K562 (cell line): ENCODE measurements around the gene ADAM15. TPM values are rescaled to one million over a fixed set of nuclear protein-coding genes. Genes with fewer than 3 reads are reported as not detected.

Experiments used
- BHLHE40 ChIP-seq: IDR thresholded peaks from 2 replicates; pipeline ENCODE4 v1.6.1; 2011; ENCODE audit warnings: low read length, improper control_type of control experiment
- CC2D1A ChIP-seq: fragments of 450-650 bp; IDR thresholded peaks from 2 replicates; pipeline ENCODE4 v1.6.1; 2017; ENCODE audit warnings: mild to moderate bottlenecking
- COPS2 ChIP-seq: fragments of 450-650 bp; conservative IDR thresholded peaks from 2 replicates; pipeline ENCODE4 v1.6.1; 2016; ENCODE audit warnings: mild to moderate bottlenecking, moderate library complexity
- EP400 ChIP-seq: fragments of 450-650 bp; IDR thresholded peaks from 2 replicates; pipeline ENCODE4 v1.6.1; 2017; ENCODE audit warnings: antibody characterized with exemption, mild to moderate bottlenecking, moderate library complexity
- JUN ChIP-seq, 2 experiments: sonication (generic) in 1 of 2; formaldehyde crosslinking in 1 of 2; IDR thresholded peaks; 2 replicates each; pipeline versions ENCODE4 v1.6.1 to v1.8.0; 2012 to 2022; ENCODE audit warnings: borderline replicate concordance in 2 of 2, mild to moderate bottlenecking in 2 of 2, improper control_type of control experiment in 1 of 2, low read depth in 1 of 2, low read length in 1 of 2, missing genetic modification reagents in 1 of 2
- JUND ChIP-seq, 2 experiments: IDR thresholded peaks; 2 replicates in 1 of 2; 3 replicates in 1 of 2; pipeline ENCODE4 v1.6.1; 2011; ENCODE audit warnings: borderline replicate concordance in 2 of 2, low read depth in 2 of 2, low read length in 2 of 2, improper control_type of control experiment in 1 of 2, missing biosample characterization in 1 of 2, missing genetic modification characterization in 1 of 2, missing genetic modification reagents in 1 of 2
- MTF1 ChIP-seq: fragments of 250-450 bp; sonication (Bioruptor Pico); IDR thresholded peaks from 2 replicates; pipeline ENCODE4 v1.9.0; 2021; ENCODE audit warnings: moderate library complexity, mild to moderate bottlenecking, inconsistent platforms, borderline replicate concordance
- MYNN ChIP-seq, 2 experiments: sonication (generic); formaldehyde crosslinking in 1 of 2; IDR thresholded peaks; 2 replicates each; pipeline versions ENCODE4 v1.5.0 to v1.6.1; 2016 to 2020; ENCODE audit warnings: antibody characterized with exemption in 1 of 2, missing genetic modification reagents in 1 of 2
- NFIC ChIP-seq: fragments of 450-650 bp; IDR thresholded peaks from 2 replicates; pipeline ENCODE4 v1.6.1; 2017; ENCODE audit warnings: mild to moderate bottlenecking, inconsistent platforms
- RNF2 ChIP-seq: sonication (generic); IDR thresholded peaks from 2 replicates; pipeline ENCODE4 v1.6.1; 2016
- RUNX1 ChIP-seq: sonication (generic); IDR thresholded peaks from 2 replicates; pipeline ENCODE4 v1.6.1; 2016; ENCODE audit warnings: antibody characterized with exemption, low read depth
- SMAD1 ChIP-seq: fragments of 150-350 bp; IDR thresholded peaks from 2 replicates; pipeline ENCODE4 v1.6.1; 2014; ENCODE audit warnings: low read length, low read depth; ENCODE audit not compliant: partially characterized antibody
- TAF15 ChIP-seq: fragments of 200-400 bp; formaldehyde crosslinking; IDR thresholded peaks from 2 replicates; pipeline ENCODE4 v1.6.1; 2017; ENCODE audit warnings: mild to moderate bottlenecking, low read depth, low read length, moderate library complexity
- THRA ChIP-seq: fragments of 450-650 bp; IDR thresholded peaks from 2 replicates; pipeline ENCODE4 v1.6.1; 2017; ENCODE audit warnings: mild to moderate bottlenecking, moderate library complexity
- ZNF224 ChIP-seq: sonication (generic); formaldehyde crosslinking; IDR thresholded peaks from 2 replicates; pipeline ENCODE4 v1.8.0; 2022; ENCODE audit warnings: mild to moderate bottlenecking, missing genetic modification reagents
- ZNF263 ChIP-seq: sonication (generic); formaldehyde crosslinking; IDR thresholded peaks from 2 replicates; pipeline ENCODE4 v1.8.0; 2022; ENCODE audit warnings: mild to moderate bottlenecking, missing genetic modification reagents, borderline replicate concordance
- ZNF3 ChIP-seq: fragments of 250-450 bp; sonication (Bioruptor Pico); IDR thresholded peaks from 2 replicates; pipeline ENCODE4 v1.5.0; 2021; ENCODE audit warnings: mild to moderate bottlenecking, moderate library complexity
- ZNF431 ChIP-seq: sonication (generic); formaldehyde crosslinking; IDR thresholded peaks from 2 replicates; pipeline ENCODE4 v1.8.0; 2022; ENCODE audit warnings: mild to moderate bottlenecking, missing genetic modification reagents
- ZNF436 ChIP-seq: fragments of 250-450, 450-650 bp; sonication (Bioruptor Pico); formaldehyde crosslinking; IDR thresholded peaks from 2 replicates; pipeline ENCODE4 v1.7.0; 2020; ENCODE audit warnings: mild to moderate bottlenecking
- ZNF76 ChIP-seq: fragments of 250-450 bp; sonication (Bioruptor Pico); IDR thresholded peaks from 2 replicates; pipeline ENCODE4 v1.4.0; 2020; ENCODE audit warnings: mild to moderate bottlenecking, moderate library complexity, borderline replicate concordance
- polyA plus RNA-seq, 8 experiments: library from polyadenylated mRNA; depleted of rRNA in 4 of 8; stranded (reverse) in 5 of 8; unstranded in 3 of 8; fragments of >200 nt; fragmentation: Nextera tagmentation in 2 of 8; fragmentation: Illumina TruSeq in 1 of 8; extraction: Ambion mirVana in 2 of 8; extraction: Trizol in 1 of 8; gene quantifications; 2 replicates each; pipeline versions ENCODE4 v1.2.1 to v1.2.3, GENCODE V29; 2011 to 2014; ENCODE audit warnings: inconsistent platforms in 1 of 8, missing spikeins in 1 of 8
- total RNA-seq, 7 experiments: library from RNA; depleted of rRNA in 6 of 7; stranded (reverse); fragments of >200 nt in 6 of 7; fragmentation: Illumina TruSeq in 2 of 7; extraction: Trizol in 2 of 7; gene quantifications; 2 replicates each; pipeline versions ENCODE4 v1.2.1 to v1.2.3, GENCODE V29; 2011 to 2021; ENCODE audit warnings: low replicate concordance in 1 of 7
- TF ChIP-seq, protein P1 (sequence below): fragments of 250-450 bp; sonication (Bioruptor Pico); IDR thresholded peaks from 2 replicates; pipeline ENCODE4 v1.5.0; 2020; ENCODE audit warnings: mild to moderate bottlenecking
- TF ChIP-seq, protein P2 (sequence below): fragments of 450-650 bp; formaldehyde crosslinking; IDR thresholded peaks from 2 replicates; pipeline ENCODE4 v1.4.0; 2020; ENCODE audit warnings: mild to moderate bottlenecking
- TF ChIP-seq, protein P3 (sequence below): fragments of 250-450 bp; sonication (Bioruptor Pico); IDR thresholded peaks from 2 replicates; pipeline ENCODE4 v1.8.0; 2022; ENCODE audit warnings: inconsistent platforms, mild to moderate bottlenecking, moderate library complexity, borderline replicate concordance

The ADAM15 gene
- total and polyA plus RNA-seq, 9 of the 15 experiments (the other 6 are each of a cell fraction or from before 2014, with no cell fraction given): 0.69 to 72.3 (median 32.8) TPM

GRCh38 chr1:155062702-155063411 is 11.7 kb downstream of the ADAM15 start (continued):
- TF ChIP-seq JUND (IDR thresholded peaks at IDR 0.05; ENCODE audit: borderline replicate concordance, low read depth, low read length) (peak; percentile 47; the same call in 1 of the 2 replicates), JUND (tag; IDR thresholded peaks at IDR 0.05; ENCODE audit: borderline replicate concordance, low read depth, low read length) (no peak; the same call in 2 of the 3 replicates), RNF2 (no peak), CC2D1A (peak; percentile 91), ZNF436 (CRISPR knock-in tag) (no peak), TAF15 (no peak), ZNF224 (CRISPR knock-in tag) (no peak), MYNN (IDR thresholded peaks at IDR 0.05) (peak; percentile 47; the same call in 1 of the 2 replicates), MYNN (CRISPR knock-in tag; IDR thresholded peaks at IDR 0.05) (no peak), ZNF3 (CRISPR knock-in tag) (no peak), ZNF263 (CRISPR knock-in tag) (no peak), NFIC (peak; percentile 66), JUN (IDR thresholded peaks at IDR 0.05; ENCODE audit: borderline replicate concordance, low read depth, low read length) (no peak), JUN (CRISPR knock-in tag; IDR thresholded peaks at IDR 0.05; ENCODE audit: borderline replicate concordance) (peak; percentile 85; the same call in 1 of the 2 replicates), COPS2 (no peak), SMAD1 (no peak), ZNF431 (CRISPR knock-in tag) (no peak), EP400 (no peak), RUNX1 (0 out of 2 replicates have a peak, but pooled peaks have one; percentile 10), ZNF76 (CRISPR knock-in tag) (no peak), BHLHE40 (peak; percentile 63; the same call in 1 of the 2 replicates), THRA (no peak), MTF1 (CRISPR knock-in tag) (no peak)
- TF ChIP-seq, protein P1, sequence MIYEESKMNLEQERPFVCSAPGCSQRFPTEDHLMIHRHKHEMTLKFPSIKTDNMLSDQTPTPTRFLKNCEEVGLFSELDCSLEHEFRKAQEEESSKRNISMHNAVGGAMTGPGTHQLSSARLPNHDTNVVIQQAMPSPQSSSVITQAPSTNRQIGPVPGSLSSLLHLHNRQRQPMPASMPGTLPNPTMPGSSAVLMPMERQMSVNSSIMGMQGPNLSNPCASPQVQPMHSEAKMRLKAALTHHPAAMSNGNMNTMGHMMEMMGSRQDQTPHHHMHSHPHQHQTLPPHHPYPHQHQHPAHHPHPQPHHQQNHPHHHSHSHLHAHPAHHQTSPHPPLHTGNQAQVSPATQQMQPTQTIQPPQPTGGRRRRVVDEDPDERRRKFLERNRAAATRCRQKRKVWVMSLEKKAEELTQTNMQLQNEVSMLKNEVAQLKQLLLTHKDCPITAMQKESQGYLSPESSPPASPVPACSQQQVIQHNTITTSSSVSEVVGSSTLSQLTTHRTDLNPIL (CRISPR knock-in tag): no peak
- TF ChIP-seq, protein P2, sequence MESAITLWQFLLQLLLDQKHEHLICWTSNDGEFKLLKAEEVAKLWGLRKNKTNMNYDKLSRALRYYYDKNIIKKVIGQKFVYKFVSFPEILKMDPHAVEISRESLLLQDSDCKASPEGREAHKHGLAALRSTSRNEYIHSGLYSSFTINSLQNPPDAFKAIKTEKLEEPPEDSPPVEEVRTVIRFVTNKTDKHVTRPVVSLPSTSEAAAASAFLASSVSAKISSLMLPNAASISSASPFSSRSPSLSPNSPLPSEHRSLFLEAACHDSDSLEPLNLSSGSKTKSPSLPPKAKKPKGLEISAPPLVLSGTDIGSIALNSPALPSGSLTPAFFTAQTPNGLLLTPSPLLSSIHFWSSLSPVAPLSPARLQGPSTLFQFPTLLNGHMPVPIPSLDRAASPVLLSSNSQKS: no peak
- TF ChIP-seq, protein P3, sequence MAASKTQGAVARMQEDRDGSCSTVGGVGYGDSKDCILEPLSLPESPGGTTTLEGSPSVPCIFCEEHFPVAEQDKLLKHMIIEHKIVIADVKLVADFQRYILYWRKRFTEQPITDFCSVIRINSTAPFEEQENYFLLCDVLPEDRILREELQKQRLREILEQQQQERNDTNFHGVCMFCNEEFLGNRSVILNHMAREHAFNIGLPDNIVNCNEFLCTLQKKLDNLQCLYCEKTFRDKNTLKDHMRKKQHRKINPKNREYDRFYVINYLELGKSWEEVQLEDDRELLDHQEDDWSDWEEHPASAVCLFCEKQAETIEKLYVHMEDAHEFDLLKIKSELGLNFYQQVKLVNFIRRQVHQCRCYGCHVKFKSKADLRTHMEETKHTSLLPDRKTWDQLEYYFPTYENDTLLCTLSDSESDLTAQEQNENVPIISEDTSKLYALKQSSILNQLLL: no peak
